Measurements from ENCODE around the gene GCC2. TPM values are rescaled to one million over a fixed set of nuclear protein-coding genes. Genes with fewer than 3 reads are reported as not detected.
"Not testable (repeated sequence)": the region's sequence is repeated elsewhere in the genome, so short reads cannot be mapped to it uniquely, and the experiment has no call there.

The GCC2 gene
- total RNA-seq, 1 experiment from 2014 or later, result 15.8 TPM

GRCh38 chr2:108556581-108556980 is 107.6 kb downstream of the GCC2 start:
- H3K27me3 ChIP-seq (ENCODE audit: control insufficient read depth, insufficient read depth, low read length); DNase-seq; H3K4me3 ChIP-seq (ENCODE audit: insufficient read depth, low read depth, low read length); H3K36me3 ChIP-seq (replicated peaks; ENCODE audit: control insufficient read depth, insufficient read depth, low read length): not testable (repeated sequence)

Other genes starting within 250 kb of the GCC2 start
- gene SULT1C3, start 209.2 kb upstream of the GCC2 start, total RNA-seq (2014; rRNA removed; shearing (Covaris generic)), result not detected in 2 replicates
- gene SULT1C2, start 160.3 kb upstream of the GCC2 start, total RNA-seq (2014; rRNA removed; shearing (Covaris generic)), result 1.4 TPM in 2 replicates
- gene SULT1C4, start 71.3 kb upstream of the GCC2 start, total RNA-seq (2014; rRNA removed; shearing (Covaris generic)), result 2.9 and 5.6 TPM in 2 replicates
- 53.7 and 58.1 TPM in 2 replicates for gene LIMS1, start 85.3 kb downstream of the GCC2 start, total RNA-seq (2014; rRNA removed; shearing (Covaris generic))

Measured in H7 (cell line).